GM19099 (cell line): Measurements from ENCODE around the gene MOB3C.

Experiments used
- POLR2A ChIP-seq: IDR thresholded peaks from 3 replicates; pipeline ENCODE4 v1.6.1; 2011; ENCODE audit warnings: low read depth; ENCODE audit not compliant: insufficient read length; ENCODE audit errors: extremely low read depth

The MOB3C gene

DNA sequence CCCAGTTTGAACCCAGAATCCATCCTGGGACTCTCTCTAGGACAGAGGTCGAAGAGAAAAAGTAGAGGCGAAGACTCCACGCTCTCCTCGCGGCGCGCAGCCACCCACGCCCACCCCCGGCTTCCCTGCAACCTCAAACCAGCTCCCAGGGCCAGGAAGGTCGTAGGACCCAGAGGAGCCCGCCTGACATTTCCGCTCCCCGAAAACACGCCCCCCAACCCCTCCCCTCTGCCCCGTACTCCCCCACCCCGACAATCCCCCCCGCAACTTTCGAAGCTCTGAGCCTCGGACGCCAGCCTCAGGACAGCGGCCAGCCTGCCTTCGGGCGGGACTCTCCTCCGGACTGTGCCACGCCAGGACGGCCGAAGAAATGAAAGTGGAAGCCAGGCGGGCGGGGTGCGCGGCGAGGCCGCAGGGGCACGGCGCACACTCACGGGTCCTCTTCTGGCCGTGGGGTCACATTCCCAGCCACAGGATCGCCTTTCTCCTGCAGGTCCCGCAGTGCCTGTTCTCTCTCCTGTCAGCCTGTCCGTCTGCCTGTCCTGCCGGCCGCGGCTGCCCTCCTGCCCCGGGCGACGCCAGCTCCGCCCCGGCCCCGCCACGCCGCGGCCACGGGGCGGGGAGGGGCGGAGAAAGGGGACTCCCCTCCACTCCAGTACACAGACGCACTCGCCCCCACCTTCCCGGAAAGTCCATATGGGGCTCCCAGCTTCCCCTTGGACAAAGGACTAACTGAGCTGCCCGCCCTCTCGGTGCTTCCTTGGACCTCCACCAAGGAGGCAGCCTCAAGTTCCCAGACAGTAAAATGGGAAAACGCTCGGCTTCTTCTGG, at the start of gene MOB3C:
TSS of gene MOB3C (minus strand) at position 535 of the 831 bp plus-strand sequence. CDS start 3,490 bp downstream, outside the sequence.
- TF ChIP-seq POLR2A = peak; percentile 72

DNA sequence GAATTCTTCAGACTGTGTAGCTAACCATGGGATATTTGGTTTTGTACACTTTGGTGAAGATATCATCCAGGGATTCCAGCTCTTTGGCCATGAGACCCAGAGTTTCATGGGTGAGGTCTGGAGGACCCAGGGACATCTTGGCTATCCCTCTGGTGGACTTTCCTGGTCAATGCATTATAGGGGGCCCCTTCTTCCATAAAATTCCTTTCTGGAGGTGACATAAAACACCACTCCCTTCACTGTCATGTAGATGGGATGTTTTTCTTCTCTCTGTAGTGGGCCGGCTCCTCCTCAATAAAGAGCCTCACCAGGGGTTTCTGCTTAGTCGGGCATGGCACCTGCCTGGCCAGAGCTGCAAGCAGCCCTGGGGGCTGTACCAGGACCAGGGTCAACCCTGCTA, 49.4 kb upstream of the MOB3C start:
- TF ChIP-seq POLR2A = no peak

DNA sequence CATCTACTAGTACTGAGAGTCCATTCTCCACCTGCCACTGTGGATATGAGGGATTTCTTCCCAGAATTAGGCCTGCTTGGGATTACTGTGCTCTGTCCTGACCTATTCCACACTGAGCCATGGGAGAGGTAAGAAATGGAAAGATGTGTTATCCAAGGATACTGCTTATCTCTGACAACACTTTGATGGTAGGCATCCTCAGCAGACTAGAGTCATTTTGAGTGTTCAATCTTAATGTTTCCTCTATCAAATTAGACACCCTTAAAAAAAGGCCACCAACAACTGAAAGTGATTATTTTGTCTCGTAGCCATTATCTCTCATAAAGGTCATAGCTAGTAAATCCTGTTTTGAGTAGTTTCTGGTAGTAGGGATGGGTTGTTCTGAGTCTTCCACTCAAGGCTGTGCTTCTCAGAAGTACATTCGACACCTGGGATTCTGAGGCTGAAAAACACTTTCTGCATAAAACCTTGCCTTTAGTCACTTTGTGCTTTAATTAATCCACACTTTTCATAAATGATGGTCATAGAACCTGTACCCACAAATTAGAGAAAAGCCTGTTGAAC, 42.8 kb upstream of the MOB3C start:
- TF ChIP-seq POLR2A = no peak

DNA sequence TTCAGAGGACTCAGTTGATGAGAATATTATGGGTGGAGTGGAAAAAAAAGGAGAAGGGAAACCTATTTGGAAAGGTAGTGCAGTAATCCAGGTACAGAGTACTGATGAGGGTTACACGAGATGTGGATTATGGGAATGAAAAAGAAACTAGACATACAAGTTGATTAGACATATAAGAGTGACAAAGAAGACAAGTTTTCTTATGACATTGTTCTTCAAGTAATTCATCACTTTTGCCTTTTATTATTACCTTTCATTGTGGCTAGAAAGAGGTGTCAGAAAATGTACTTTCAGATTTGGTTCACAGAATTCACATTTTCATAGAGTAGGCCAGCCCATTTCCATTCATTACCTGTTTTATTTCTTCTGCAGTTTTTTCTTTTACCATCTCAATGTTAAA, 41.2 kb upstream of the MOB3C start:
- TF ChIP-seq POLR2A = no peak

DNA sequence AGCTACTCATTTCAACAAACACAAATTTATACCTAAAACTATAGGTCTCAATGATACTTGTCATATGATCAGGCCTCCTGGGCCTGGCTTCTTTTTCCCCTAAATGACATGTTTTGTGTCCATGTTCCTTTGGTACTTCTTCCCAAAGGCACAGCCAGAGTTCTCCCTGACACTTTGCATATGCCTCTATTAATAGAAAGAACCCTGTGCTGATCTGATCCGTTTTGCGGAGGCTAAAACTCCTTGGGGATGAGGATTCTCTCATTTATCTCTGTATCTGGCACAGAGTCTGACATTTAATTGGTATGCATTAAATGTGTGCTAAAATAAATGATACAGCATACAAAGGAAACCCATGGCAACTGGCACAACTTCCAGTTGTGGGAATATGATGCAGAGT, 40.0 kb upstream of the MOB3C start:
- TF ChIP-seq POLR2A = no peak

DNA sequence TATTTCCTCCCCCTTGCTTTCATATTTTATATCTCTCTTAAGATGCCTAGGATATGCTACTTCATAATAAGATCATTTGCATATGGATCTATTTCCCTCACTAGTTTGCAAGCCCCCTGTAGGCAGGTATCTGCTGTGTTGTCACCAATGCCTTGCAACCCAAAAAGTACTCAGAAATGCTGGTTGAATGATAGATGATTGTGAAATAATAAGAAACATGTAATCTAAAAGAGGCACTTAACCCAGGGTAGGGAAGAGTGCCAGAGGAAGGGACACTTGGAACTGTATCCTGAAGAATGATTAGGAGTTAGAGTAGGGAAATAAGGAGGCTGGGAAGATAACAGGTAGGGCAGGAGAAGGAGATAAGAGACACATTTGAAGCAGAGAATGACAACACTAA, 39.2 kb upstream of the MOB3C start:
- TF ChIP-seq POLR2A = no peak

DNA sequence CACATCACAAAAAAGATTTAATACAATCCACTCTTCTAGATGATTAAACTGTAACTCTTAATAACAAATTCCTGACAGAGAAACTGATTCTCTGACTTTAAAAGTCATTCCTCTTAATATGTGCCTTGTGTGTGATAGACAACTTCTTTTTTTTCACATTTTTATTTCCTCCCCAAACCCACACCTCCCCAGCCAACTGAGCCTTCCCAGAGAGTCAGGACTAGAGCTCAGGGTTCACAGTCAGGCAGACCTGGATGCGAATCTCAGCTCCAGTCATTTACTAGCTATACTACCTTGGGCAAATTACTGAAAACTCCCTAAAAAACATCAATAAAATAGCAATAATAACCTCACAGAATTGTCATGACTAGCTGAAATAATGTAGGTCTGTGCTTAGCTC, 37.4 kb upstream of the MOB3C start:
- TF ChIP-seq POLR2A = no peak

DNA sequence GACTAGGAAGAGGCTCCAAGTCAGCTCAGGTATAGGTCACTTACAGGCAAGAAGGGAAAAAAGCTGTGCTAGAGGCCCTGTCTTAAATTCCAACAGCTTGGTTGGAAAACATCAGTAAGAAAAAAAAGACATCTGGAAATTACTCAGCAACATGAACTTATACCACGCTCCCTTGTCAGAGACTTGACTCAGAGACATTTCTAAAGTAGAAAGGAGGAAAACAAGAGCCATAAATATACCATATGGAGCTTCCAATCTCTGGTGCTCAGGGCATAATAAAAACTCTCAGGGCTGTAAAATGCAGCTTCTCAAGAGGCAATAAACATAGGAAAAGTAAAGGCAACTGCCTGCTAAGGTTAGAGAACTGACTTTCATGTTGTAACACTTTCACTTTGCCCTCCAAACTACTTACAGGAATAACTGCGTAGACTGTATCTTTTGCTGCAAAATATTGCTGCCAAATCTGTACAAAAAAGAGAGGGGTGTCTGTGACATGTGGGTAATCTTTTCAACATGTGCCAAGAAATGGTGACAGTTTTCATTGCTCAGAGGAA, 36.9 kb upstream of the MOB3C start:
- TF ChIP-seq POLR2A = no peak

DNA sequence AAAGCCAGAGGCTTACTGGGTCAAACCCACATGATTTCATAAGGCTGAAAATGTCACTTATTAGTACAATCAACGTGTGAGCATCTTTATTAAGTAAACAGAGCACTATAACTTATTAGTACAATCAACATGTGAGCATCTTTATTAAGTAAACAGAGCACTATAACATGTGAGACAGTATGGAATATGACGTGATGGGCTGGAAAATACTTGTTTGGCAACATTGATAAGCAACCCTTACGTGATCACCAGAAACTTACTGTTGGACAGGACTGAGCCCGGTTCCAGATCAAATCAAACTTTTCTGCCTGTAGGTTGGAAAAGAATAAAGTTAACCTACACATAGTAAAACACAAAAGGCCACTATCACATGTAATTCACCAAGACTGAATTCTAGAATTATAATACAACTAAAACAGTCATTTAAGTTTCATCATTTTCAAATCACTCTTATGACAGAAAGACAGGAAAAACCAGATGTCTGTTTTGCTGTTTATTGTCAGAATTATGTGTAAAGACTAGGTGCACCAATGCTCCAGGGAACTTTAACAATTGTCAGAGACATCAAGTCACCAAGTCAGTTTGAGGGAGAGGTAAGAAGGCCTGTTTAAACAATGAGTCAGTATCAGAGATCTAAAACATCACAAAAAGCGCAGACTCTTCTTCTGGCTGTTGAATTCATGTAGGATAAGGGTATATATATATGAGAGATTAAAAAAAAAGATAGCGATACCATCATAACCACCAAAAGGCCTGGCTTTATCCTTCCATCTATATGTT, 35.9 kb upstream of the MOB3C start:
- no peak for TF ChIP-seq POLR2A

DNA sequence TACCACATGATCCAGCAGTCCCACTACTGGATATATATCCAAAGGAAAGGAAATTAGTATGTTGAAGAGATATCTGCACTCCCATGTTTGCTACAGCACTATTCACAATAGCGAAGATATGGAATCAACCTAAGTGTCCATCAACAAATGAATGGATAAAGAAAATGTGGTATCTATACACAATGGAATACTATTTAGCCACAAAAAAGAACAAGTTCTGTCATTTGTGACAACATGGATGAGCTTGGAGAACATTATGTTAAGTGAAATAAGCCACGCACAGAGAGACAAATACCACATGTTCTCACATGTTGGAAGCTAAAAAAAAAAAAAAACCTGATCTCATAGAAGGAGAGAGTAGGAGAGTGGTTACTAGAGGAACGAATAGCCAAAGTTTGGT, 33.9 kb upstream of the MOB3C start:
- TF ChIP-seq POLR2A = no peak

DNA sequence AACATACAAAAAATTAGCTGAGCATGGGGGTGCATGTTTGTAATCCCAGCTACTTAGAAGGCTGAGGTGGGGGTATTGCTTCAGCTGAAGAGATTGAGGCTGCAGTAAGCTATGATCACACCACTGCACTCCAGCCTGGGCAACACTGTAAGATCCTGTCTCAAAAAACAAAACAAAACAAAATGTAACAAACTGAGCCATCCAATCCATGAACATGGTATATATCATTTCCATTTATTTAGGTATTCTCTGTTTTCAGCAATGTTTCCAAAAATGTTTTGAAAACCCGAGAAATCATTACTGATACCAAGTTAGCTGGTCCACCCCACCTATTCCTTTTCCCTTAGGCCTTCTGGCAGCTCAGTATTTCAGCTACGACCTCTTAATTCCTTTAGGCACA, 33.2 kb upstream of the MOB3C start:
- TF ChIP-seq POLR2A = no peak

DNA sequence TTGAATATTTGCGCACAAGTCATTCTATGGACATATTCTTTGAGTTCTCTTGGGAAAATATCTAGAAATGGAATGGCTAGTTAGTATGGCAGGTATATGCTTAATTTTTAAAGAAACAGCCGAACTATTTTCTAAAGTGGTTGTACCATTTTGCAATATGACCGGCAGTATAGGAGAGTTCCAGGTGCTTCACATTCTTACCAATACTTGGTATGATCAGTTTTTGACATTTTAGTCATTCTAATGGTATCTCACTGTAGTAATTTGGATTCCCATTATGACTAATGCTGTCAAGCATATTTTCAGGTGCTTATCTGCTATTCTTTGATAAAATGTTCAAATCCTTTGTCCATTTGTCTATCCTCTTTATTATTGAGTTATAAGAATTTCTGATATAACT, 31.0 kb upstream of the MOB3C start:
- no peak for TF ChIP-seq POLR2A

DNA sequence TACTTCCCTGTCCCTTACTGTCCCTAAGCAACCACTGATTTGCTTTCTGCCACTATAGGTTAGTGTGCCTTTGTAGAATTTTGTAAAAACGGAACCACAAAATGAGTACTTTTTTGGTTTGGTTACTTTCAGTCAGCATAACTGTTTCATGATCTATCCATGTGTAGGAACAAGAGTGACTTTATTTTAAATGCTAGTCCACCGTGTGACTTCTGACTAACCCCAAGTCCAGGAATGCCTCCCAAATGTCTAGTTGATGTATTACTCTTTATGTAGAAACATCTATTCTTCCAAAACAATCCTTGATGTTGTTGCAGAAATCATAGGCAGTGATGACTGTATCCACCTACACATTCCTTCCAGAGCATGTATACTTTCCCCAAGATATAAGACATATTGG, 30.2 kb upstream of the MOB3C start:
- no peak for TF ChIP-seq POLR2A

DNA sequence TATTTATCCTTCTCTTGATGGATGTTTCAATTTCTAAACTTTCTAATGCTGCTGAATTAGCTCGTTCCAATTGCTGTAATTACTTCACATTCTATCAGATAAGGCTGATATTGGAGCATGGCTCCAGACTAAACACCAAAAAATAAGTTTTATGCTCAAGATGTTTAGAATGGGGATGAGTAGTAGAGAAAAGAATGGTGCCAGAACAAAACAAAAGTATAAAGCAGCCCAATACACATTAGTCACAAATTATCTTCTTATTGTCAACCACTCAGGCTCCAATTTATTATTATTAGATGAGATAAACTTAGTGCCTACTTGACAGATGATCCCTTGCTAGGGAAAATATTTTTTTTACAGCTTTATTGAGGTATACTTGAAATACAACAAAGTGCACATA, 29.7 kb upstream of the MOB3C start:
- no peak for TF ChIP-seq POLR2A

DNA sequence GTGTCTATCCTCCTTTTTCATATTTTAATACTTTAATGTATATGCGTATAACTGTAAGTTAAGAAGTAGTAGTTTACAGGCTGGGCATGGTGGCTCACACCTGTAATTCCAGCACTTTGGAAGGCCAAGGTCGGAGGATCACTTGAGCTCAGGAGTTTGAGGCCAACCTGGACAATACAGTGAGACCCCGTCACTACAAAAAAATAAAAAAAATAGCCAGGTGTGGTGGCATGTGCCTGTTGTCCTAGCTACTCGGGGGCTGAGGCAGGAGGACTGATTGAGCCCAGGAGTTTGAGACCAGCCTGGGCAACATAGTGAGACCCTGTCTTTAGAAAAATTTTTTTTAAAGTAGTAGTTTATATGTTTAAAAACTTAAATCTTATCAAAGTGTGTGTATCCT, 29.2 kb upstream of the MOB3C start:
- no peak for TF ChIP-seq POLR2A
